Esophagus (tissue), 2 donors: ENCODE data around the gene SATB2. TPM values are rescaled to one million over a fixed set of nuclear protein-coding genes. Genes with fewer than 3 reads are reported as not detected.

Source experiments
- H3K27ac ChIP-seq, 2 donors: one replicate each; pipeline ENCODE4 v1.5.1; 2013; ENCODE audit warnings: low read depth in 2 of 2, mild to moderate bottlenecking in 2 of 2, inconsistent platforms in 1 of 2, low read length in 1 of 2, moderate library complexity in 1 of 2
- H3K27me3 ChIP-seq, 2 donors: one replicate each; pipeline ENCODE4 v1.6.1; 2013; ENCODE audit warnings: low read length in 2 of 2, control low read depth in 1 of 2, mild to moderate bottlenecking in 1 of 2; ENCODE audit not compliant: insufficient read depth in 2 of 2, control insufficient read depth in 1 of 2
- H3K36me3 ChIP-seq, 2 donors: one replicate each; pipeline ENCODE4 v1.6.1; 2013; ENCODE audit warnings: low read length in 1 of 2; ENCODE audit not compliant: control insufficient read depth in 2 of 2, insufficient read depth in 2 of 2
- H3K4me1 ChIP-seq, 2 donors: one replicate each; pipeline ENCODE4 v1.6.1; 2013; ENCODE audit warnings: low read length in 1 of 2; ENCODE audit not compliant: control insufficient read depth in 2 of 2, insufficient read depth in 2 of 2
- H3K4me3 ChIP-seq, 2 donors: one replicate each; pipeline ENCODE4 v1.5.1; 2013; ENCODE audit warnings: low read length in 2 of 2, mild to moderate bottlenecking in 2 of 2, low read depth in 1 of 2, moderate library complexity in 1 of 2
- H3K9me3 ChIP-seq, 2 donors: one replicate each; pipeline ENCODE4 v1.6.1; 2013; ENCODE audit warnings: mild to moderate bottlenecking in 2 of 2, low read depth in 1 of 2, low read length in 1 of 2, moderate library complexity in 1 of 2; ENCODE audit not compliant: control insufficient read depth in 2 of 2, insufficient read depth in 1 of 2
- whole genome bisulfite sequencing, 2 donors: extraction: QIAGEN DNeasy Blood & Tissue Kit; methylation state at CpG; one replicate each; pipeline ENCODE4 v1.1.7; 2013; 5-methylcytosine and 5-hydroxymethylcytosine counted together
- polyA plus RNA-seq, 2 donors: library from polyadenylated mRNA; stranded (reverse); fragments of 200-250 nt; gene quantifications; one replicate each; pipeline ENCODE4 v1.2.3, GENCODE V29; 2013
- donor health status: healthy with polysubstance abuse.
- donor health status: Bipolar disorder and iron deficiency.

SATB2 gene
- polyA plus RNA-seq, 2 donors: 0.33 to 0.57 TPM

DNA sequence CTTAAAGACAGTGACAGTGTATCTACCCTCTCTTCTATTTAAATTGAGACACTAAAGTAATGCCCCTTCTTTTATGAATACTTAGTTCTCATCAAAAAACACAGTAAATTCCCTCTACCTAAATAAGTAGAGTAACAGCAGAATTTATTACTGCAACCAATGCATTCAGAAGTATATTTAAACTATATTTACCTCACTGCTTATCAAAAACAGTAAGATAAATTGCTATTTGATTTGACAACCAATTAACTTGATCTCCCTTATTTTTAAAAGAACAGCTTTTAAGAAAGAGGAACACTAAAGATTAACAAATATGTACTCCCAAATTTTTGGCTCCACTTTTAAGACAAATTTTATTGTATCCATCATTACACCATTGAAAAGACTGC is 4.8 kb downstream of the SATB2 start:
- H3K4me3 ChIP-seq: no peak overlapping the region
- H3K4me1 ChIP-seq: peaks cover 9 to 16% of the 10 kb centered on the region in 2 donors
- no peaks in the 10 kb centered on the region for H3K36me3 ChIP-seq
- no peak overlapping the region for H3K27ac ChIP-seq
- peaks cover 0 to 14% of the 10 kb centered on the region in 2 donors for H3K27me3 ChIP-seq
- peaks cover 0 to 3% of the 10 kb centered on the region in 2 donors for H3K9me3 ChIP-seq

DNA sequence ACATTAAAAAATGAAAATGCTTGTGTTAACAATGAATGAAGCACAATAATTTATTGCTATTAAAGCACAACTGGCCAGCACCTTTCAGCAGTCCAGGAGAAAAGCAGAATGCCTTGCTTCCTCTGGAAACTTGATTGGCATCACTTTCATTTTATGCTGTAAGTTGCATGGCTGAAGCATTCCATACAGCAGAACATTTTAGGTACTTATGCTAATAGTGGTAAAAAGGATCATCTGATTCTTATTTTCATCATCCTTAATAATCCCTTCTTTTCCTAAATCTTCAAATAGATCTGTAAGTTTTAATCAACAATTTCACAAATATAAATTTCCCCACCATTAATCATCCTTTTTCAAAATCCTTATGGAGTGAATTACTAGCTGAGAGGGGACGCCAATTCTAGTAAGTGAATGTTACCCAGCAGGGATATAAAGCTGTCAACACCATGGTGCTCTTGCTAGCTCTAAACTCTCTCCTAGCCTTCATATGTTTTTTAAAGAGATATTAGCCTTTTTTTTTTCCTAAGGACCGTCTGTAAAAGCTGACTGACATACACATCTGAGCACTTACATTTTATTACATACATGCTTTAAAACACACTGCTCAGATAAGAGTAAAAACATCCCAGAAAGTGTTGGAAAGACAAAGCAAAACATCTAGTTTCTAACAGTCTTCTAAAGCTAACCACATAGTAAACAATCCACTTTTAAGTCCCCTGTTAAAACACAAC is 5.3 kb downstream of the SATB2 start:
- WGBS, 2 donors: 77 to 82% methylated on average over 2 of the region's 2 CpGs
- Histone ChIP-seq H3K9me3 (peaks cover 0 to 3% of the 10 kb centered on the region in 2 donors), H3K27me3 (peaks cover 0 to 14% of the 10 kb centered on the region in 2 donors), H3K4me1 (peaks cover 6 to 12% of the 10 kb centered on the region in 2 donors), H3K27ac (no peak overlapping the region), H3K4me3 (no peak overlapping the region), H3K36me3 (no peaks in the 10 kb centered on the region)

DNA sequence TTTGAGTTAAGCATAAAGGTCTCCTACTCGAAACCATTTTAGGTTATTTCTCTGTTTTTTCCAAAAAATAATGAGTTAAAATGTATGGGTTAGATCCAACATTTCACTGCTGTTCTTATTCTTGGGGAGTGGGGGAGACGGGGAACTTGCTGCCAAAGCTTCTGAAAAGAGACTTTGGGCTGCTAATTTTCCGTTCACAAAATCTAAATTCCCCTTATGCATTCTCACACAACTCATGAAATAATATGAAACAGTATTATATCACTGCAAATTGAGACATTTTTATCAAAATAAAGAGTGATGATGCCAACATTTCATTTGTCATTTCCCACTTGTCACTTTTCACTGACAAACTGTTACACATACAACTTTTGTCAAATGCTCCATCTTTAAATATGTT is 7.8 kb downstream of the SATB2 start:
- no peaks in the 10 kb centered on the region for H3K27me3 ChIP-seq
- no peaks in the 10 kb centered on the region for H3K36me3 ChIP-seq
- 89% methylated on average over 3 of the region's 3 CpGs for WGBS, 2 donors

DNA sequence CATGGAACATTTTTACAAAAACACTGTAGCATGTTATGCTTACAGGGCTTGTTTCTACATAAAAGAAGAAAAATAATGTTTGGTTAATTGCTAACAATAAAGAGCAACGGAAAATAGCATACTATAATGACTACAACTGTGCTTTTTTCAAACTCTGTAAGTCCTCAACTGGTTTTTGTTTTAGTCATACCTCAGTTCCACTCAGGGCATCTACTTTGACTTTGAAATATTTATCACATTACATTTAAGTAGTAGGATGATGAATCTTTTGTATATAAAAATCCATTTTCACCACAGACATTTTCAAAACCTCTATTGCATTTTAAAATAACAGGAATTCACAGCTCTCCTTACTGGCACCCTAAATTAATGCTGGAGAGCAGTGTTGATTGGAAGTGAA is 8.3 kb downstream of the SATB2 start:
- H3K4me3 ChIP-seq: no peak overlapping the region
- WGBS, 2 donors: 71 to 80% methylated on average over 1 of the region's 1 CpG

More for the DNA sequence above, 7.8 kb downstream of the SATB2 start:
- Histone ChIP-seq H3K4me1 (no peaks in the 10 kb centered on the region), H3K9me3 (no peaks in the 10 kb centered on the region), H3K4me3 (no peak overlapping the region), H3K27ac (no peak overlapping the region)

DNA sequence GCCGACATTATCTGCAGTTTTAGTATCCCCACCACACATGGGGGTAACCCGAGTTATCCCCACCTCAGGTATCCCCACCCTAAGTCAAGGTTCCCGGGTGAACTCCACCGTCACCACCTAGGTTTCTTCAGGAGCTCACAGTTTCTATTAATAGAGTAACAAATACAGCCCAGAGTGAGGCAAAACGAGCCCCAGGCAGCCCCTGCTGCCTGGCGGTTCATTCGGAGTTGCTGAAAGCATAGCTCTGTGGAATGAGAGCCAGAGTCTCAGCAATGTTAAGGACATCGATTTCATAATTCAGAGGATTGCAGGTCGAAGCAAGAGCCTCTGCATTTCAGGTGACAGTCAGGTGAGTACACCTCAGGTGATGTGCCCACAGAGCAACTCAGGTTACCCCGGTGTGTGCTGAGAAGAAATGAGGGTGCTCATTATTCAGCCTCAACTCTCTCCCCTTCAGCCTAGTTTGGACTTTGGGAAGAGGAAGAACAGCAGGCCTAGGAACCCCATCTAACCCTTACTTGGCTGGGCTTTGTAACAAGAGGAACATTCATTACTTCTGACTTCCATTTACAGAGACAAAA is 10.7 kb downstream of the SATB2 start:
- no peaks in the 10 kb centered on the region for H3K36me3 ChIP-seq
- no peak overlapping the region for H3K27ac ChIP-seq
- no peaks in the 10 kb centered on the region for H3K9me3 ChIP-seq
- H3K27me3 ChIP-seq: no peaks in the 10 kb centered on the region
- H3K4me1 ChIP-seq: no peaks in the 10 kb centered on the region
- 77% methylated on average over 10 of the region's 10 CpGs for WGBS, 2 donors
- H3K4me3 ChIP-seq: no peak overlapping the region

More for the DNA sequence above, 8.3 kb downstream of the SATB2 start:
- H3K4me1 ChIP-seq: no peaks in the 10 kb centered on the region
- H3K27ac ChIP-seq: no peak overlapping the region
- H3K27me3 ChIP-seq: no peaks in the 10 kb centered on the region
- H3K36me3 ChIP-seq: no peaks in the 10 kb centered on the region
- no peaks in the 10 kb centered on the region for H3K9me3 ChIP-seq

DNA sequence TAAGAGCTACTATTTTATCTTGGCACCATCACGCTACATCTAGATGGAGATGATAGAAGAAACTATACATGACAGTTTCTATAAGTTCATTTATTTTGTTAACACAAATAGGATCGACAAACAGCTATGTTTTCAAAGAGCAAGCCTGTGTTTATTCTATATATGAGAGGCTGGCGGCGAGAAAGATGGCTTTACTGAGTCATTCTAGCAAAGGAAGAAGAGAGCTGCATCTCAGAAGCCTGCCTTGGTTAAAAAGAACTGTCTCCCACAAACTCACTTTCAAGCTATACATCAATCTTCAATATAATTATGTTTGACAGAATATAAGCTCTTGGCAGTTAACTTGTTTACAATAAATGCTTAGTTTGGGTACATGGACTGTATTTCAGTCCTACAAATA is 13.0 kb downstream of the SATB2 start:
- no peak overlapping the region for H3K27ac ChIP-seq
- no peak overlapping the region for H3K4me3 ChIP-seq
- WGBS, 2 donors: 77 to 81% methylated on average over 4 of the region's 4 CpGs
- no peaks in the 10 kb centered on the region for H3K27me3 ChIP-seq
- no peaks in the 10 kb centered on the region for H3K9me3 ChIP-seq
- H3K4me1 ChIP-seq: no peaks in the 10 kb centered on the region
- no peaks in the 10 kb centered on the region for H3K36me3 ChIP-seq

DNA sequence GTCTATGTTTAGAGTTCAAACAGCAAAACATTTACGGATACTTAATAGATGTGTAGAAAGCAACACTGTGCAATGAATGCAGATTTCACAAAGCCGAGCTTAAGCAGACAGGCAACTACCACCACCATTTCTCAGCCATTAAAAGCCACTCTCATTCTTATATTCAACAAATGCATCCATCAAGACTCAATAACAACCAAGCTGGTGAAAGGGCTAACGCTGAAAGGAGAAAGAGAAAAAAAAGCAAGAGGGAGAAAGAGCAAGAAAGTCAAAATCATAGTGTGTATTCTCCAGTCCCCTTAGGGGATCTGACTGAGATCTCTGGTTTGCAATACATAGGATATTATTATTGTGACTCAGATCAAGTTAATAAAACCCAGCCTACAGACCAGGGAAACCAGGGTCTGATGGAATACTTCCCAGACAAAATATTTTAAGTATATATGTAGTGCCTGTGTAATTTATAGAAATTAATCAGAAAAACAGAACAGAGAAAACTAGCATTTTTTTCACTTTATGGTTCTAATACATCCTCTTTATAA is 14.1 kb downstream of the SATB2 start:
- no peak overlapping the region for H3K27ac ChIP-seq
- H3K36me3 ChIP-seq: no peaks in the 10 kb centered on the region
- H3K4me3 ChIP-seq: no peak overlapping the region
- no peaks in the 10 kb centered on the region for H3K9me3 ChIP-seq
- WGBS, 2 donors: 58 to 75% methylated on average over 3 of the region's 3 CpGs
- no peaks in the 10 kb centered on the region for H3K4me1 ChIP-seq
- no peaks in the 10 kb centered on the region for H3K27me3 ChIP-seq

DNA sequence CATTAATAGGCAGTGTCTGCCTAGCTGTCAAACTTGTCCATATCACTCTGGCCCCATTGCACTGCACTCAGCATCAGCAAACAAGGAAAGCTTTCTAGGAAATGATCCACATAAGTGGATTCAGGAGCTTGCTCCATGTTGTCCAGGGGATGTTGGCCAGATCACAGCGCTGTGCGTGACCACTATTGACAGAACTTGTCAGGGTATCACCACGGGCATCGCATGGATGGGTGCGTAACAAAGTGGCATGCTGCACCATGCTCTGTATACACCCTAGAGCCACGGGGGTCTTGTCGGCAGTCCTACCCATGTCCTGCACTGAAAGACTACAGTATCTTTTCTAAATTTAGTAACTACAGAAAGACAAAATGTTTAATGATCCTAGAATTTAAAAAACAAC is 15.6 kb downstream of the SATB2 start:
- 93 to 98% methylated on average over 7 of the region's 7 CpGs for WGBS, 2 donors
- Histone ChIP-seq H3K27ac (no peak overlapping the region), H3K36me3 (no peaks in the 10 kb centered on the region), H3K4me3 (no peak overlapping the region), H3K9me3 (no peaks in the 10 kb centered on the region), H3K27me3 (no peaks in the 10 kb centered on the region), H3K4me1 (no peaks in the 10 kb centered on the region)

DNA sequence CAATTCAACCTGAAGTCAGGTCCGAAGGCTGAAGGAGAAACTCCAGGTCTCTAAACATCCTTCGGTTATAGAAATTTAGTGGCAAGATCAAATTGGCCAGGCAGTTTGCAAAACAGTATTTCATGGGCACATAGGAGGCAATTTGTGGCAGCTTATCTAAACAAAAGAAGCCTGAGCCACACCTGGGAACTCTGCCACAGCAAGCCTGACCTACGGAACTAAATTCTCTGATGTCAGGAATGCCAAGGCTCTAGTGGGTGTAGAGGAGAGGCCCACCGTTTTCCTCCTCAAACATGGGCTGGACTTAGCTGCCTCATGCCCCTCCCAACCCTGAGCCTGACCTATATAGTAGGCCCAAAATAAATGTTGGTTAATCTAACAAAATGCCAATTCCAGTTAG is 16.0 kb downstream of the SATB2 start:
- Histone ChIP-seq H3K9me3 (no peaks in the 10 kb centered on the region), H3K36me3 (no peaks in the 10 kb centered on the region), H3K4me1 (no peaks in the 10 kb centered on the region), H3K27ac (no peak overlapping the region), H3K27me3 (no peaks in the 10 kb centered on the region), H3K4me3 (no peak overlapping the region)
- WGBS, 2 donors: 67 to 68% methylated on average over 4 of the region's 4 CpGs

DNA sequence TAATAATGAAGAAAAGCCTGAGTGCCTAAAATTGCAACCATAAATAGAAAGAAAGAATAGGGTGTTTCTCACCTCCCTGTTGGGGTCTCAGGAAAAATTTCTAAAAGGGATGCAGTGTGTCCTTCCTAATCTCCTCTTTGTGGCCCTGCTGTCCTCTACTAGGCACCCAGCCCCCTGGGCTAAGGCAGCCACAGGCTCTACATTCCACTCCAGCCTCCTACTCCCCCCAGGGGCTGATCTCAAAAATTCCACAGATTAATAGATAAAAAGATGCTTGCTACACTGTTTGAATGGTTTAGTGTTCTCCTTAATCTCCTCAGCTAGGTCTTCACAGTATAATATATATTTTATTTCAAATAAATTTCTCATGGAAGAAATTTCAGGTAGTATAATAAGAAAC is 17.6 kb downstream of the SATB2 start:
- H3K4me1 ChIP-seq: no peaks in the 10 kb centered on the region
- no peaks in the 10 kb centered on the region for H3K36me3 ChIP-seq
- no peak overlapping the region for H3K27ac ChIP-seq
- no peak overlapping the region for H3K4me3 ChIP-seq
- H3K27me3 ChIP-seq: no peaks in the 10 kb centered on the region
- H3K9me3 ChIP-seq: no peaks in the 10 kb centered on the region
